ENCODE data around the gene FOXE3. TPM values are rescaled to one million over a fixed set of nuclear protein-coding genes. Genes with fewer than 3 reads are reported as not detected.

FOXE3 gene
- total and polyA plus RNA-seq, 2 donors, result 0.05 to 0.39 TPM

GRCh38 chr1:47399846-47400155, 16.3 kb upstream of the FOXE3 start:
- WGBS, result 95% methylated on average over 4 of the region's 4 CpGs
- H3K36me3 ChIP-seq (ENCODE audit: control insufficient read depth in 2 of 2, insufficient read depth in 2 of 2, low read length in 1 of 2), result no peaks in the 10 kb centered on the region
- no peak overlapping the region for H3K27ac ChIP-seq (ENCODE audit: low read depth in 1 of 2, low read length in 1 of 2)
- H3K4me3 ChIP-seq (ENCODE audit: low read length in 2 of 2), result no peak overlapping the region
- DNase-seq (ENCODE audit: low read depth in 6 of 9, low spot score in 9 of 9), result no peak
- H3K27me3 ChIP-seq (ENCODE audit: control insufficient read depth in 2 of 2, insufficient read depth in 1 of 2, low read length in 1 of 2), result peaks cover 0 to 22% of the 10 kb centered on the region in 2 donors
- H3K9me3 ChIP-seq (ENCODE audit: control insufficient read depth in 2 of 2, insufficient read depth in 1 of 2, low read length in 1 of 2), result no peaks in the 10 kb centered on the region
- no peaks in the 10 kb centered on the region for H3K4me1 ChIP-seq (ENCODE audit: control insufficient read depth in 2 of 2, insufficient read depth in 2 of 2, low read length in 2 of 2)

GRCh38 chr1:47401761-47402160, 14.3 kb upstream of the FOXE3 start:
- Histone ChIP-seq H3K9me3 (ENCODE audit: control insufficient read depth in 2 of 2, insufficient read depth in 1 of 2, low read length in 1 of 2) (no peaks in the 10 kb centered on the region), H3K27me3 (ENCODE audit: control insufficient read depth in 2 of 2, insufficient read depth in 1 of 2, low read length in 1 of 2) (peaks cover 3 to 27% of the 10 kb centered on the region in 2 donors), H3K36me3 (ENCODE audit: control insufficient read depth in 2 of 2, insufficient read depth in 2 of 2, low read length in 1 of 2) (no peaks in the 10 kb centered on the region), H3K4me1 (ENCODE audit: control insufficient read depth in 2 of 2, insufficient read depth in 2 of 2, low read length in 2 of 2) (no peaks in the 10 kb centered on the region), H3K4me3 (ENCODE audit: low read length in 2 of 2) (no peak overlapping the region), H3K27ac (ENCODE audit: low read depth in 1 of 2, low read length in 1 of 2) (no peak overlapping the region)
- WGBS, result 96% methylated on average over 4 of the region's 4 CpGs
- DNase-seq (ENCODE audit: low read depth in 6 of 9, low spot score in 9 of 9), result no peak

- Histone ChIP-seq H3K27ac (ENCODE audit: low read depth in 1 of 2, low read length in 1 of 2) (no peak overlapping the region), H3K4me3 (ENCODE audit: low read length in 2 of 2) (no peak overlapping the region), H3K27me3 (ENCODE audit: control insufficient read depth in 2 of 2, insufficient read depth in 1 of 2, low read length in 1 of 2) (peaks cover 3 to 23% of the 10 kb centered on the region in 2 donors), H3K9me3 (ENCODE audit: control insufficient read depth in 2 of 2, insufficient read depth in 1 of 2, low read length in 1 of 2) (no peaks in the 10 kb centered on the region), H3K36me3 (ENCODE audit: control insufficient read depth in 2 of 2, insufficient read depth in 2 of 2, low read length in 1 of 2) (no peaks in the 10 kb centered on the region), H3K4me1 (ENCODE audit: control insufficient read depth in 2 of 2, insufficient read depth in 2 of 2, low read length in 2 of 2) (no peaks in the 10 kb centered on the region)
- 96% methylated on average over 4 of the region's 4 CpGs for WGBS
- no peak for DNase-seq (ENCODE audit: low read depth in 6 of 9, low spot score in 9 of 9)
Observed at GRCh38 chr1:47402591-47402990, 13.5 kb upstream of the FOXE3 start.

GRCh38 chr1:47403321-47403910, 12.7 kb upstream of the FOXE3 start:
- no peaks in the 10 kb centered on the region for H3K9me3 ChIP-seq (ENCODE audit: control insufficient read depth in 2 of 2, insufficient read depth in 1 of 2, low read length in 1 of 2)
- no peak overlapping the region for H3K27ac ChIP-seq (ENCODE audit: low read depth in 1 of 2, low read length in 1 of 2)
- 97% methylated on average over 4 of the region's 4 CpGs for WGBS
- no peak for DNase-seq (ENCODE audit: low read depth in 6 of 9, low spot score in 9 of 9)
- H3K27me3 ChIP-seq (ENCODE audit: control insufficient read depth in 2 of 2, insufficient read depth in 1 of 2, low read length in 1 of 2), result peaks cover 3 to 23% of the 10 kb centered on the region in 2 donors
- H3K4me3 ChIP-seq (ENCODE audit: low read length in 2 of 2), result no peak overlapping the region
- H3K36me3 ChIP-seq (ENCODE audit: control insufficient read depth in 2 of 2, insufficient read depth in 2 of 2, low read length in 1 of 2), result no peaks in the 10 kb centered on the region
- no peaks in the 10 kb centered on the region for H3K4me1 ChIP-seq (ENCODE audit: control insufficient read depth in 2 of 2, insufficient read depth in 2 of 2, low read length in 2 of 2)

GRCh38 chr1:47405697-47406096, 10.4 kb upstream of the FOXE3 start:
- Histone ChIP-seq H3K9me3 (ENCODE audit: control insufficient read depth in 2 of 2, insufficient read depth in 1 of 2, low read length in 1 of 2) (no peaks in the 10 kb centered on the region), H3K27ac (ENCODE audit: low read depth in 1 of 2, low read length in 1 of 2) (no peak overlapping the region), H3K36me3 (ENCODE audit: control insufficient read depth in 2 of 2, insufficient read depth in 2 of 2, low read length in 1 of 2) (no peaks in the 10 kb centered on the region), H3K27me3 (ENCODE audit: control insufficient read depth in 2 of 2, insufficient read depth in 1 of 2, low read length in 1 of 2) (peaks cover 3 to 29% of the 10 kb centered on the region in 2 donors), H3K4me1 (ENCODE audit: control insufficient read depth in 2 of 2, insufficient read depth in 2 of 2, low read length in 2 of 2) (no peaks in the 10 kb centered on the region), H3K4me3 (ENCODE audit: low read length in 2 of 2) (no peak overlapping the region)
- WGBS, result 86% methylated on average over 5 of the region's 5 CpGs
- DNase-seq (ENCODE audit: low read depth in 6 of 9, low spot score in 9 of 9), result no peak

GRCh38 chr1:47406966-47407365, 9.1 kb upstream of the FOXE3 start:
- DNase-seq (ENCODE audit: low read depth in 6 of 9, low spot score in 9 of 9), result no peak
- Histone ChIP-seq H3K36me3 (ENCODE audit: control insufficient read depth in 2 of 2, insufficient read depth in 2 of 2, low read length in 1 of 2) (no peaks in the 10 kb centered on the region), H3K27ac (ENCODE audit: low read depth in 1 of 2, low read length in 1 of 2) (no peak overlapping the region), H3K27me3 (ENCODE audit: control insufficient read depth in 2 of 2, insufficient read depth in 1 of 2, low read length in 1 of 2) (peaks cover 3 to 33% of the 10 kb centered on the region in 2 donors), H3K4me1 (ENCODE audit: control insufficient read depth in 2 of 2, insufficient read depth in 2 of 2, low read length in 2 of 2) (no peaks in the 10 kb centered on the region), H3K9me3 (ENCODE audit: control insufficient read depth in 2 of 2, insufficient read depth in 1 of 2, low read length in 1 of 2) (no peaks in the 10 kb centered on the region), H3K4me3 (ENCODE audit: low read length in 2 of 2) (no peak overlapping the region)
- 98% methylated on average over 5 of the region's 5 CpGs for WGBS

- H3K9me3 ChIP-seq (ENCODE audit: control insufficient read depth in 2 of 2, insufficient read depth in 1 of 2, low read length in 1 of 2), result no peaks in the 10 kb centered on the region
- H3K27ac ChIP-seq (ENCODE audit: low read depth in 1 of 2, low read length in 1 of 2), result no peak overlapping the region
- H3K4me1 ChIP-seq (ENCODE audit: control insufficient read depth in 2 of 2, insufficient read depth in 2 of 2, low read length in 2 of 2), result no peaks in the 10 kb centered on the region
- WGBS, result 95% methylated on average over 3 of the region's 3 CpGs
- DNase-seq (ENCODE audit: low read depth in 6 of 9, low spot score in 9 of 9), result no peak
- no peak overlapping the region for H3K4me3 ChIP-seq (ENCODE audit: low read length in 2 of 2)
- no peaks in the 10 kb centered on the region for H3K36me3 ChIP-seq (ENCODE audit: control insufficient read depth in 2 of 2, insufficient read depth in 2 of 2, low read length in 1 of 2)
- H3K27me3 ChIP-seq (ENCODE audit: control insufficient read depth in 2 of 2, insufficient read depth in 1 of 2, low read length in 1 of 2), result peaks cover 3 to 37% of the 10 kb centered on the region in 2 donors
Observed at GRCh38 chr1:47407481-47407880, 8.6 kb upstream of the FOXE3 start.

- whole genome bisulfite sequencing, result 95% methylated on average over 12 of the region's 12 CpGs
- Histone ChIP-seq H3K9me3 (ENCODE audit: control insufficient read depth in 2 of 2, insufficient read depth in 1 of 2, low read length in 1 of 2) (no peaks in the 10 kb centered on the region), H3K4me1 (ENCODE audit: control insufficient read depth in 2 of 2, insufficient read depth in 2 of 2, low read length in 2 of 2) (no peaks in the 10 kb centered on the region), H3K27ac (ENCODE audit: low read depth in 1 of 2, low read length in 1 of 2) (no peak overlapping the region), H3K36me3 (ENCODE audit: control insufficient read depth in 2 of 2, insufficient read depth in 2 of 2, low read length in 1 of 2) (no peaks in the 10 kb centered on the region), H3K27me3 (ENCODE audit: control insufficient read depth in 2 of 2, insufficient read depth in 1 of 2, low read length in 1 of 2) (peaks cover 8 to 50% of the 10 kb centered on the region in 2 donors), H3K4me3 (ENCODE audit: low read length in 2 of 2) (no peak overlapping the region)
- DNase-seq (ENCODE audit: low read depth in 6 of 9, low spot score in 9 of 9), result no peak
Observed at GRCh38 chr1:47409311-47410067, 6.6 kb upstream of the FOXE3 start.

- Histone ChIP-seq H3K27ac (ENCODE audit: low read depth in 1 of 2, low read length in 1 of 2) (no peak overlapping the region), H3K9me3 (ENCODE audit: control insufficient read depth in 2 of 2, insufficient read depth in 1 of 2, low read length in 1 of 2) (no peaks in the 10 kb centered on the region), H3K36me3 (ENCODE audit: control insufficient read depth in 2 of 2, insufficient read depth in 2 of 2, low read length in 1 of 2) (no peaks in the 10 kb centered on the region), H3K4me3 (ENCODE audit: low read length in 2 of 2) (no peak overlapping the region), H3K4me1 (ENCODE audit: control insufficient read depth in 2 of 2, insufficient read depth in 2 of 2, low read length in 2 of 2) (no peaks in the 10 kb centered on the region), H3K27me3 (ENCODE audit: control insufficient read depth in 2 of 2, insufficient read depth in 1 of 2, low read length in 1 of 2) (peaks cover 10 to 56% of the 10 kb centered on the region in 2 donors)
- DNase-seq (ENCODE audit: low read depth in 6 of 9, low spot score in 9 of 9), result no peak
- whole genome bisulfite sequencing, result 86% methylated on average over 3 of the region's 3 CpGs
Observed at GRCh38 chr1:47410068-47410455, 6.0 kb upstream of the FOXE3 start.

All from thymus (tissue), 11 donors.